Activated CD4-positive, CD25-positive, alpha-beta regulatory T cell (primary cell): ENCODE measurements around the gene HMHB1.

ENCODE experiments used
- DNase-seq, 4 experiments: peaks; one replicate each; lab custom pipeline; 2025; lab: John Stamatoyannopoulos, UW

HMHB1 gene

GRCh38 chr5:143812085-143812705 lies at the start of gene HMHB1:
Gene HMHB1, plus strand, starts transcription at chr5:143812161.
- no peak for DNase-seq

GRCh38 chr5:143762636-143763220 lies 49.2 kb upstream of the HMHB1 start:
- DNase-seq: no peak

- no peak for DNase-seq
These were observed 44.8 kb upstream of the HMHB1 start for GRCh38 chr5:143767162-143767561.

- no peak for DNase-seq
These were observed 42.8 kb upstream of the HMHB1 start for GRCh38 chr5:143769026-143769786.

- DNase-seq: no peak
These were observed 41.5 kb upstream of the HMHB1 start for GRCh38 chr5:143770450-143770849.

GRCh38 chr5:143771189-143771588 lies 40.8 kb upstream of the HMHB1 start:
- DNase-seq: no peak

GRCh38 chr5:143771602-143772001 lies 40.4 kb upstream of the HMHB1 start:
- DNase-seq: no peak

GRCh38 chr5:143772621-143773020 lies 39.3 kb upstream of the HMHB1 start:
- DNase-seq: no peak

GRCh38 chr5:143775258-143775657 lies 36.7 kb upstream of the HMHB1 start:
- no peak for DNase-seq

- no peak for DNase-seq
These were observed 35.0 kb upstream of the HMHB1 start for GRCh38 chr5:143776951-143777350.

- DNase-seq: no peak
These were observed 32.5 kb upstream of the HMHB1 start for GRCh38 chr5:143779506-143779905.

- no peak for DNase-seq
These were observed 29.9 kb upstream of the HMHB1 start for GRCh38 chr5:143781993-143782520.

- no peak for DNase-seq
These were observed 29.2 kb upstream of the HMHB1 start for GRCh38 chr5:143782588-143783386.

- DNase-seq: no peak
These were observed 23.6 kb upstream of the HMHB1 start for GRCh38 chr5:143788401-143788800.

GRCh38 chr5:143790457-143791112 lies 21.4 kb upstream of the HMHB1 start:
- no peak for DNase-seq

GRCh38 chr5:143791848-143792731 lies 19.9 kb upstream of the HMHB1 start:
- no peak for DNase-seq

GRCh38 chr5:143793249-143793648 lies 18.7 kb upstream of the HMHB1 start:
- DNase-seq: no peak

GRCh38 chr5:143796125-143796524 lies 15.8 kb upstream of the HMHB1 start:
- no peak for DNase-seq

GRCh38 chr5:143796753-143797152 lies 15.2 kb upstream of the HMHB1 start:
- DNase-seq: no peak

- DNase-seq: no peak
These were observed 11.2 kb upstream of the HMHB1 start for GRCh38 chr5:143800715-143801114.
